Hepatocyte (in vitro differentiated cells): ENCODE measurements around the gene AMPD2. TPM values are rescaled to one million over a fixed set of nuclear protein-coding genes. Genes with fewer than 3 reads are reported as not detected.
"Not testable (repeated sequence)": the region's sequence is repeated elsewhere in the genome, so short reads cannot be mapped to it uniquely, and the experiment has no call there.

Source experiments
- DNase-seq: peaks from one replicate; pipeline ENCODE4 v3.0.0-alpha.2; 2016; ENCODE audit warnings: low spot score
- H2AFZ ChIP-seq: fragments of 200-600 bp; sonication (generic); 2 replicates; pipeline ENCODE4 v1.6.0; 2016; ENCODE audit warnings: antibody characterized with exemption, mild to moderate bottlenecking
- H3K27ac ChIP-seq: fragments of 200-600 bp; sonication (generic); 2 replicates; pipeline ENCODE4 v1.5.1; 2016; ENCODE audit warnings: mild to moderate bottlenecking
- H3K27me3 ChIP-seq: fragments of 200-600 bp; sonication (generic); 2 replicates; pipeline ENCODE4 v1.6.1; 2016
- H3K36me3 ChIP-seq: fragments of 200-600 bp; sonication (generic); replicated peaks from 2 replicates; pipeline ENCODE4 v1.5.1; 2016; ENCODE audit warnings: low read depth; ENCODE audit not compliant: insufficient read depth
- H3K4me1 ChIP-seq: fragments of 200-600 bp; sonication (generic); 2 replicates; pipeline ENCODE4 v1.5.1; 2016; ENCODE audit warnings: mild to moderate bottlenecking, moderate library complexity; ENCODE audit not compliant: insufficient read depth
- H3K4me2 ChIP-seq: fragments of 200-600 bp; sonication (generic); 2 replicates; pipeline ENCODE4 v1.6.0; 2016
- H3K4me3 ChIP-seq: fragments of 200-600 bp; sonication (generic); 2 replicates; pipeline ENCODE4 v1.5.1; 2016; ENCODE audit warnings: mild to moderate bottlenecking
- H3K79me2 ChIP-seq: fragments of 200-600 bp; sonication (generic); 2 replicates; pipeline ENCODE4 v1.6.0; 2017; ENCODE audit warnings: mild to moderate bottlenecking
- H3K9me2 ChIP-seq: fragments of 200-600 bp; sonication (generic); replicated peaks from 2 replicates; pipeline ENCODE4 v1.6.0; 2017; ENCODE audit warnings: mild to moderate bottlenecking; ENCODE audit not compliant: insufficient read depth
- H3K9me3 ChIP-seq: fragments of 200-600 bp; sonication (generic); 2 replicates; pipeline ENCODE4 v1.5.1; 2016; ENCODE audit warnings: low read depth, mild to moderate bottlenecking
- H4K20me1 ChIP-seq: fragments of 200-600 bp; sonication (generic); 2 replicates; pipeline ENCODE4 v1.6.0; 2016; ENCODE audit warnings: mild to moderate bottlenecking; ENCODE audit not compliant: insufficient read depth, poor library complexity, severe bottlenecking
- EZH2 ChIP-seq: fragments of 200-600 bp; sonication (generic); IDR thresholded peaks from 2 replicates; pipeline ENCODE4 v1.6.1; 2016; ENCODE audit warnings: antibody characterized with exemption, mild to moderate bottlenecking, borderline replicate concordance
- EZH2phosphoT487 ChIP-seq: fragments of 200-600 bp; sonication (generic); IDR thresholded peaks from one replicate; pipeline ENCODE4 v1.6.1; 2018; ENCODE audit warnings: antibody characterized with exemption, mild to moderate bottlenecking, low read depth, moderate library complexity; ENCODE audit not compliant: unreplicated experiment, severe bottlenecking
- WGBS: methylation state at CpG from one replicate; pipeline ENCODE4 v1.1.6; 2016; ENCODE audit warnings: low lambda C conversion rate; ENCODE audit errors: missing lambda C conversion rate; 5-methylcytosine and 5-hydroxymethylcytosine counted together
- polyA plus RNA-seq: library from polyadenylated mRNA; unstranded; fragments of >200 nt; fragmentation: Nextera tagmentation; extraction: Ambion mirVana; gene quantifications from 2 replicates; pipeline ENCODE4 v1.2.1, GENCODE V29; 2016
- total RNA-seq: library from RNA; depleted of rRNA; stranded (reverse); fragments of >200 nt; gene quantifications from 2 replicates; pipeline ENCODE4 v1.2.3, GENCODE V29; 2014
- TF ChIP-seq, protein P1 (sequence below): fragments of 200-600 bp; sonication (generic); IDR thresholded peaks from 2 replicates; pipeline ENCODE4 v1.5.1; 2016; ENCODE audit warnings: antibody characterized with exemption, mild to moderate bottlenecking; ENCODE audit not compliant: poor library complexity

AMPD2 gene
- total and polyA plus RNA-seq, 2 experiments from 2014 or later = 80.9 to 81.9 TPM

DNA sequence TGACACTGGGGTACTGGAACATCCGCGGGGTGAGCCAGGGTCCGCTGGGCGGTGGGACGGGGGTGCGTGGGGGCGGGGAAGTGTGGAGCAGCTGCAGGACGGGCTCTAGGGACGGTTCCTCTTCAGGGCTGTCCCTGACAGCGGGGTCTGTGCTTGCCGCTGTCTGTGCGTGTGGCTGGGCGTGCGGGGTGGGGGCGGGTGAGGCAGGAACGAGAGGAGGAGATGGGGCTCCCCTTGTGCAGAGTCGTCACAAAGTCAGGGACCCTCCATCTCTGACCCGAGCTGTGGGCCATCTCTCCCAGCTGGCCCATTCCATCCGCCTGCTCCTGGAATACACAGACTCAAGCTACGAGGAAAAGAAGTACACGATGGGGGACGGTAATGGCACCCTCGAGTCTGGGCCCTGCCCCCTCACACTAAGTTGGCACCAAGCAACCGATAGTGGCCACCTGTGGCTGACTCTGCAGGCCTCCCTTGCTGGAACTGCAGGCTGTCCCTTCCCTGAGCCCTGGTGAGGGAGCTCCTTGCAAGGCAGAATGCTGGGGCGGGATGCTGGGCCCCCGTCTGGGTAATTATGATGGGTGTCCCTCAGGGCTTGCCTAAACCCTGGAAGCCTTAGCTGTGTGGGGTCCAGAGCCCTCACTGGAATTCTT is 48.6 kb downstream of the AMPD2 start:
- DNase-seq = no peak
- Histone ChIP-seq H3K4me3 (peak overlapping the region; percentile 43), H4K20me1 (no peaks in the 10 kb centered on the region), H3K36me3 (no peaks in the 10 kb centered on the region), H3K9me2 (no peaks in the 10 kb centered on the region), H3K27ac (peak overlapping the region; percentile 27), H3K4me2 (peak overlapping the region; percentile 70), H3K9me3 (no peaks in the 10 kb centered on the region), H3K27me3 (no peaks in the 10 kb centered on the region), H3K4me1 (peaks cover 4% of the 10 kb centered on the region), H3K79me2 (no peaks in the 10 kb centered on the region), H2AFZ (peak overlapping the region; percentile 54)
- no peak for TF ChIP-seq EZH2phosphoT487
- TF ChIP-seq, protein P1, sequence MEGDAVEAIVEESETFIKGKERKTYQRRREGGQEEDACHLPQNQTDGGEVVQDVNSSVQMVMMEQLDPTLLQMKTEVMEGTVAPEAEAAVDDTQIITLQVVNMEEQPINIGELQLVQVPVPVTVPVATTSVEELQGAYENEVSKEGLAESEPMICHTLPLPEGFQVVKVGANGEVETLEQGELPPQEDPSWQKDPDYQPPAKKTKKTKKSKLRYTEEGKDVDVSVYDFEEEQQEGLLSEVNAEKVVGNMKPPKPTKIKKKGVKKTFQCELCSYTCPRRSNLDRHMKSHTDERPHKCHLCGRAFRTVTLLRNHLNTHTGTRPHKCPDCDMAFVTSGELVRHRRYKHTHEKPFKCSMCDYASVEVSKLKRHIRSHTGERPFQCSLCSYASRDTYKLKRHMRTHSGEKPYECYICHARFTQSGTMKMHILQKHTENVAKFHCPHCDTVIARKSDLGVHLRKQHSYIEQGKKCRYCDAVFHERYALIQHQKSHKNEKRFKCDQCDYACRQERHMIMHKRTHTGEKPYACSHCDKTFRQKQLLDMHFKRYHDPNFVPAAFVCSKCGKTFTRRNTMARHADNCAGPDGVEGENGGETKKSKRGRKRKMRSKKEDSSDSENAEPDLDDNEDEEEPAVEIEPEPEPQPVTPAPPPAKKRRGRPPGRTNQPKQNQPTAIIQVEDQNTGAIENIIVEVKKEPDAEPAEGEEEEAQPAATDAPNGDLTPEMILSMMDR = no peak
- TF ChIP-seq EZH2 = no peak
- 23% methylated on average over 10 of the region's 26 CpGs for WGBS

GRCh38 chr1:109669246-109669948 is 49.8 kb downstream of the AMPD2 start:
- Histone ChIP-seq H3K9me3 (no peaks in the 10 kb centered on the region), H2AFZ (no peak overlapping the region), H3K36me3 (no peaks in the 10 kb centered on the region), H3K27ac (no peak overlapping the region), H3K4me1 (peaks cover 4% of the 10 kb centered on the region), H3K9me2 (no peaks in the 10 kb centered on the region), H4K20me1 (no peaks in the 10 kb centered on the region), H3K4me2 (peak overlapping the region; percentile 23), H3K79me2 (no peaks in the 10 kb centered on the region), H3K4me3 (no peak overlapping the region), H3K27me3 (no peaks in the 10 kb centered on the region)
- TF ChIP-seq EZH2phosphoT487 (no peak), EZH2 (no peak)
- TF ChIP-seq, protein P1 = no peak
- DNase-seq = no peak
- 92% methylated on average over 22 of the region's 22 CpGs for WGBS

GRCh38 chr1:109669949-109670302 is 50.3 kb downstream of the AMPD2 start:
- not testable (repeated sequence) for H3K79me2 ChIP-seq, H4K20me1 ChIP-seq, H3K9me3 ChIP-seq, H3K36me3 ChIP-seq, H3K27ac ChIP-seq, H3K27me3 ChIP-seq, H3K4me1 ChIP-seq, H3K9me2 ChIP-seq, DNase-seq, H2AFZ ChIP-seq, H3K4me3 ChIP-seq, H3K4me2 ChIP-seq
- 92% methylated on average over 4 of the region's 5 CpGs for WGBS

DNA sequence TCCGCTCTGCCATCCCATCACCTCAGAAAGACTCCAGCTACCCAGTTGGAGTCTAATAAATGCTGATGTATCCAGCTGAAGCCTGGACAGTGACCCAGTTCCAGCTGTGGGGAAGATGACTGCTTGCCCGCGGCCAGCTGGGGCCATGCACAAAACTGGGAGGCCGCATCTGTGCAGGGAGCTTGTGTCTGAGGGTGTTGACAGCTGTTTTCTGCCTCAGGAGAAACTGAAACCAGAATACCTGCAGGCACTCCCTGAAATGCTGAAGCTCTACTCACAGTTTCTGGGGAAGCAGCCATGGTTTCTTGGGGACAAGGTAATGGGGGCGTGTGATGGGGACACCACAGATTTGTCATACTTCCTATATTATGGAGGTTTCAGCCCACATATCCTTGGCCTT is 51.4 kb downstream of the AMPD2 start:
- H3K27ac ChIP-seq = no peak overlapping the region
- H3K79me2 ChIP-seq = no peaks in the 10 kb centered on the region
- no peaks in the 10 kb centered on the region for H3K36me3 ChIP-seq
- H3K4me1 ChIP-seq = peaks cover 4% of the 10 kb centered on the region
- H3K4me2 ChIP-seq = no peak overlapping the region
- 100% methylated on average over 5 of the region's 5 CpGs for WGBS
- no peak for DNase-seq
- no peaks in the 10 kb centered on the region for H4K20me1 ChIP-seq
- H3K9me2 ChIP-seq = no peaks in the 10 kb centered on the region
- TF ChIP-seq, protein P1 = no peak
- TF ChIP-seq EZH2 (no peak), EZH2phosphoT487 (no peak)
- H3K9me3 ChIP-seq = no peaks in the 10 kb centered on the region
- H3K4me3 ChIP-seq = no peak overlapping the region
- H2AFZ ChIP-seq = no peak overlapping the region
- H3K27me3 ChIP-seq = no peaks in the 10 kb centered on the region

DNA sequence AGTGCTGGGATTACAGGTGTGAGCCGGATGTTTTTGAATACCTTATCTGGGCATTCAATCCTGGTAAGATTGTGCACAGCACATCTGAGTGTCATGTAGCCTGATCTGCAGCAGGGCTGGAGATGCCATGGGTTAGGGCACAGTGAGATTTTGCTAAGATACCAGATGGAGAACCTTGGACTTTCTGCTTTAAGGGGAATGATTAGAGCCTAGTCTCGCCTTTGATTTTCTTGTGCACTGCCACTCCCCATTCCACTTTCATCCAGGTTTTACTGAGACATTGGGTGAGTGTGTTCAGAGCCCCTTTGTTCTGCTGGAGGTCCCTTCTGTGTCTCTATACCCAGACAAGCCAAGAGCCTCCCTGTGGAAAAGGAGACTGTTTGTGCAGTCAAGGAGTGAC is 54.2 kb downstream of the AMPD2 start:
- not testable (repeated sequence) for H3K4me1 ChIP-seq, H3K9me3 ChIP-seq, H3K4me3 ChIP-seq, H3K36me3 ChIP-seq, H3K79me2 ChIP-seq, H3K4me2 ChIP-seq, H4K20me1 ChIP-seq, H3K9me2 ChIP-seq, H2AFZ ChIP-seq, H3K27me3 ChIP-seq, H3K27ac ChIP-seq, DNase-seq
- 90% methylated on average over 2 of the region's 2 CpGs for WGBS

GRCh38 chr1:109676683-109677381 is 57.2 kb downstream of the AMPD2 start:
- not testable (repeated sequence) for H3K4me2 ChIP-seq, H3K27me3 ChIP-seq, H3K9me2 ChIP-seq, H3K4me3 ChIP-seq, H4K20me1 ChIP-seq, H3K36me3 ChIP-seq, H2AFZ ChIP-seq, DNase-seq, H3K4me1 ChIP-seq, H3K79me2 ChIP-seq, H3K27ac ChIP-seq, H3K9me3 ChIP-seq
- 94% methylated on average over 3 of the region's 3 CpGs for WGBS
